Activated CD8-positive, alpha-beta memory T cell treated with anti-CD3 and anti-CD28 coated beads, Interleukin-2, amount 50 U/mL, for 24 hours (primary cell): ENCODE measurements around the gene SLC26A8.
"Not testable (repeated sequence)": the region's sequence is repeated elsewhere in the genome, so short reads cannot be mapped to it uniquely, and the experiment has no call there.

Experiments
- DNase-seq: peaks from one replicate; pipeline ENCODE4 v3.0.0-alpha.2; 2020; ENCODE audit errors: extremely low read depth

SLC26A8 gene

DNA sequence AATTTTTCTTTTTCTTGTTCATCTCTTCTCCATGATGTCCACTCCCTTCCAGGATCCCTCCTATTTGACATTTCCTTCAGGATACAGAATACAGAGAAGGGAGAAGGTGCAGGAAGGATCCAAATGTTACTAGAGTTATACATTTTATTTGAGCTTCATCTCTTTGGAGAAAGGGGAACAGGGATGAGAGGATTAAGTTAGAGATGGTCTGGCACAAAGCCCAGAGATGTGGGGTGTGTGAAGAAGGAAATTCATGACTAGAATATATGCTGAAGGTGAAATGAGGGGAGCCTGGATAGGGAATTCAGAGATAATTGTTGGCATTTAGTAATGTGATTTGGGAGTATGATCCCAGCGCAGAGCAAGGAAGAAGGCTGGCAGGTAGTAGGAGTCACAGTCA, 81.1 kb downstream of the SLC26A8 start:
- no peak for DNase-seq

- DNase-seq = no peak
Measured at GRCh38 chr6:35942355-35942754, 82.1 kb downstream of the SLC26A8 start.

GRCh38 chr6:35941170-35941569, 83.3 kb downstream of the SLC26A8 start:
- DNase-seq = not testable (repeated sequence)

DNA sequence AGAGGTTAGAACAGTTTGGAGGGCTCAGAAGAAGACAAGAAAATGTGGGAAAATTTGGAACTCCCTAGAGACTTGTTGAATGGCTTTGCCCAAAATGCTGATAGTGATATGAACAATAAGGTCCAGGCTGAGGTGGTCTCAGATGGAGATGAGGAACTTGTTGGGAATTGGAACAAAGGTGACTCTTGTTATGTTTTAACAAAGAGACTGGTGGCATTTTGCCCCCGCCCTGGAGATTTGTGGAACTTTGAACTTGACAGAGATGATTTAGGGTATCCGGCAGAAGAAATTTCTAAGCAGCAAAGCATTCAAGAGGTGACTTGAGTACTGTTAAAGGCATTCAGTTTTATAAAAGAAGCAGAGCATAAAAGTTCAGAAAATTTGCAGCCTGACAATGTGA, 84.4 kb downstream of the SLC26A8 start:
- DNase-seq = not testable (repeated sequence)

DNA sequence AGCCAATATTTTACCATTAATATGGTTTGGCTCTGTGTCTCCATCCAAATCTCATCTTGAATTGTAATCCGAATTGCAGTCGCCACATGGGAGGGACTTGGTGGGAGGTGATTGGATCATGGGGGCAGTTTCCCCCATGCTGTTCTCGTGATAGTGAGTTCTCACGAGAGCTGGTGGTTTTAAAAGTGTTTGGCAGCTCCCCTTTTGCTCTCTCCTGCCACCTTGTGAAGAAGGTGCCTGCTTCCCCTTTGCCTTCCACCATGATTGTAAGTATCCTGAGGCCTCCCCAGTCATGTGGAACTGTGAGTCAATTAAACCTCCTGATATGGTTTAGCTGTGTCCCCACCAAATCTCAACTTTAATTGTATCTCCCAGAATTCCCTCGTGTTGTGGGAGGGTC, 85.2 kb downstream of the SLC26A8 start:
- DNase-seq = not testable (repeated sequence)

DNA sequence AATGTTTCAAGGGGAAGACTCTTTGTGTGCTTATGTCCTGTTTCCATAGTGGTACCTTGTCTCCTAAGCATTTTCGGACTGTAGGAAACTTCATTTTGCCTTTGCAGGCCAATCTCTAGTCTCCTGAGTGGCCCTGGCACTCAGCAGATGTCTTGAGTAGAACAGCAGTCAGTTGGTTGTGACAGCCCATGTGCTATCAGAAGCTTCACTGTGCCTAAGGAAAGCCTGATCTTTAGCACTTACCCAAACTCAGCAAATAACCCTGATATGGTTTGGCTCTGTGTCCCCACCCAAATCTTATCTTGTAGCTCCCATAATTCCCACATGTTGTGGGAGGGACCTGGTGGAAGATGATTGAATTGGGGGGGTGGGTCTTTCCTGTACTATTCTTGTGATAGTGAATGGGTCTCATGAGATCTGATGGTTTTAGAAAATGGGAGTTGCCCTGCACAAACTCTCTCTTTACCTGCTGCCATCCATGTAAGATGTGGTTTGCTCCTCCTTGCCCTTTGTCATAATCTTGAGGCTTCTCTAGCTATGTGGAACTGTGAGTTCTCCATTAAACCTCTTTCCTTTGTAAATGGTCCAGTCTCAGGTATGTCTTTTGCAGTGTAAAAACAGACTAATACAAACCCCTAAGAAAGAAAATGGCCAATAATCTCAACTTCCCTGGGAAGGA, 87.6 kb downstream of the SLC26A8 start:
- no peak for DNase-seq

- DNase-seq = no peak
Measured at GRCh38 chr6:35935469-35935868, 89.0 kb downstream of the SLC26A8 start.

DNA sequence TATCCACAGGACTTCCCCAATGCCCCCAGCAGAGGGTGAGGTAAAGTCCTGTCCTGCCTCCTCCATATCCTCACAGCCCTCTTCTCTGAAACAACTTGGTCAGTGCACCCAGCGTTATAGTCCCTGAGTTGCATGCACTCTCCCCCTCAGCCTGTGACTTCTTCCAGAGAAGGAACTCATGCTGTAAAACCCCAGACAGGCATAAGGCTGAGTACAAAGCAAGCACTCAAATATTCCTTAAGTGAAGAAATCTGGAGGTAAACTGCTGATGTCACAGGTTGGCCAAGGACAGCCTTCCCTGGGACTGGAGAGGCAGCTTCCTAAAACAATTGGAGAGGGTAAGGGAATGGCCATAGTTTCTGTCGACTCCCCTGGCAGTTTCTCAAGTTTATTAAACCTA, 90.6 kb downstream of the SLC26A8 start:
- no peak for DNase-seq

DNA sequence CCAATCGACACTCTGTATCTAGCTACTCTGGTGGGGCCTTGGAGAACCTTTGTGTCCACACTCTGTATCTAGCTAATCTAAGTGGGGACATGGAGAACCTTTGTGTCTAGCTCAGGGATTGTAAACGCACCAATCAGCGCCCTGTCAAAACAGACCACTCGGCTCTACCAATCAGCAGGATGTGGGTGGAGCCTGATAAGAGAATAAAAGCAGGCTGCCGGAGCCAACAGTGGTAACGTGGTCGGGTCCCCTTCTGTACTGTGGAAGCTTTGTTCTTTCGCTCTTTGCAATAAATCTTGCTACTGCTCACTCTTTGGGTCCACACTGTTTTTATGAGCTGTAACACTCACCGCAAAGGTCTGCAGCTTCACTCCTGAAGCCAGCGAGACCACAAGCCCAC, 92.6 kb downstream of the SLC26A8 start:
- not testable (repeated sequence) for DNase-seq

DNA sequence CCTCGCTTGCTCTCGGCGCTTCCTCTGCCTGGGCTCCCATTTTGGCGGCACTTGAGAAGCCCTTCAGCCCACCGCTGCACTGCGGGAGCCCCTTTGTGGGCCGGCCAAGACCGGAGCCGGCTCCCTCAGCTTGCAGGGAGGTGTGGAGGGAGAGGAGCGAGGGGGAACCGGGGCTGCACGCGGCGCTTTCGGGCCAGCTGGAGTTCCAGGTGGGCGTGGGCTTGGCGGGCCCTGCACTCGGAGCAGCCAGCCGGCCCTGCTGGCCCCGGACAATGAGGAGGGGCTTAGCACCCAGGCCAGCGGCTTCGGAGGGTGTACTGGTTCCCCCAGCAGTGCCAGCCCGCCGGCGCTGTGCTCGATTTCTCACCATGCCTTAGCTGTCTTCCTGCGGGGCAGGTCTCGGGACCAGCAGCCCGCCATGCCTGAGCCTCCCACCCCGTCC, 93.3 kb downstream of the SLC26A8 start:
- DNase-seq = no peak

DNA sequence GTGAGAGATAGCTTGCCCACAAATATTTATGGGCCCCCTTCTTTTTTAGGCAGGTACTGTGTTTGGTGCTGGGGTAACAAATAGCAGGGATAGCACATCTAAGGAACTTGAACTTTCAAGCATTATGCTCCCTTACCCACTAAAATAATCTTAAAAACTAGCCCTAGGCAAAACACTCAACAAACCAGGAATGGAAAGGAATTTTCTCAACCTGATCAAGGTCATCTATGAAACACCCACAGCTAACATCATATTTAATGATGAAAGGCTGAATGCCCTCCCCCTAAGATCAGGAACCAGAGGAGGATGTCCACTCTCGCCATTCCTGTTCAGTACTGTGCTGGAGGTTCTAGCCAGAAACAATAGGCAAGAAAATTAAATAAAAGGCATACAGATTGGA, 94.8 kb downstream of the SLC26A8 start:
- DNase-seq = no peak

- no peak for DNase-seq
Measured at GRCh38 chr6:35926509-35927215, 97.8 kb downstream of the SLC26A8 start.

DNA sequence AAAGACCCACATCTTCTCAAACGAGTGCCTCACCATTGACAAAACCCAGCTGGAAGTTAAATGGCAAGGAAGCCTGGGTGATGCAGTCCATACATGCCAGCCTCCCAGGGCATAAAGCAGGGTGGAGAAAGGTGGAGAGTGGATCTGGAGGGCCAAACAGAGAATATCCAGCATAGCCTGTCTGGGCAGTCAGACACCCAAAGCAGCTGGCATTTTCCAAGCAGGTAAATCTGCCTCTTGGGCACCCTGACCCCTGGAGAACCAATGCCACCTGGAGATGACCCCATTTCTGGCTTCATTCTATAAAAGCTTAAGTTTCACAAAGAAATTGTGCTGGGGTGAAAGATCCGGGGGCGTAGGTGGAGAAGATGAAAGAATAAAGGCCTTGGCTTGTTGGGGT, 98.5 kb downstream of the SLC26A8 start:
- no peak for DNase-seq

DNA sequence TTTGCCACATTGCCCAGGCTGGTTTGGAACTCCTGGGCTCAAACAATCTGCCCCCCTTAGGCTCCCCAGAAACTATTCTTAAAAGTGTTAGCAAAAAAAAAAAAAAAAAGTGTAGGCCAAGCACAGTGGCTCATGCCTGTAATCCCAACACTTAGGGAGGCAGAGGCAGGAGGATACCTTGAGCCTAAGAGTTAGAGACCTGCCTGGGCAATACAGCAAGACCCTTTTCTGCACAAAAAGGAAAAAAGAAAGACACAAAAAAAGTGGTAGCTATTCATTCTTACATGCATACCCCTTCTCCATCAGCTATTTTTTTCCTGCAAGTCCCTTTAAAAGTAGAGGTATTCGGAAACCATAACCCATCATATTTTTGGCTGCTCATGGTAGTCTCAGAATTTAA, 100.3 kb downstream of the SLC26A8 start:
- DNase-seq = no peak

DNA sequence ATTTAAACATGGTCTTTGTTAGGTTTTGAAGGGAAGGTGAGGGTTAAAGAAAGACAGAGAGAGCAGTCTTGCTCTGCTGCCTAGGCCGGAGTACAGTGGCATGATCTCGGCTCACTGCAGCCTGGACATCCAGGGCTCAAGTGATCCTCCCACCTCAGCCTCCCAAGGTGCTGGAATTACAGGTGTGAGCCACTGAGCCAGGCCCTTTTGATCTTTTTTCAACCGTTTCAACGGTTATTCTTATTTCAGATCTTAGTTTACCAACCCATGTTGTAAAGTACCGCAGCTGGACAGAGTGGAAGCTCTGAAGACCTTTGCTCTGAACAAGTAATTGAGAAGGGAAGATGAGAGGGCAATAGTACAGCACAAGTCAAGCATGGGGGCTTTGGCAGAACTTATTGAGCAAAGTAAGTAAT, 102.3 kb downstream of the SLC26A8 start:
- DNase-seq = no peak

GRCh38 chr6:35920793-35921732, 103.4 kb downstream of the SLC26A8 start, which contains the start of gene SRPK1:
Gene SRPK1 (minus strand): TSS chr6:35921098. CDS start chr6:35921056, 42 bp downstream.
- peak; percentile 70 for DNase-seq

DNA sequence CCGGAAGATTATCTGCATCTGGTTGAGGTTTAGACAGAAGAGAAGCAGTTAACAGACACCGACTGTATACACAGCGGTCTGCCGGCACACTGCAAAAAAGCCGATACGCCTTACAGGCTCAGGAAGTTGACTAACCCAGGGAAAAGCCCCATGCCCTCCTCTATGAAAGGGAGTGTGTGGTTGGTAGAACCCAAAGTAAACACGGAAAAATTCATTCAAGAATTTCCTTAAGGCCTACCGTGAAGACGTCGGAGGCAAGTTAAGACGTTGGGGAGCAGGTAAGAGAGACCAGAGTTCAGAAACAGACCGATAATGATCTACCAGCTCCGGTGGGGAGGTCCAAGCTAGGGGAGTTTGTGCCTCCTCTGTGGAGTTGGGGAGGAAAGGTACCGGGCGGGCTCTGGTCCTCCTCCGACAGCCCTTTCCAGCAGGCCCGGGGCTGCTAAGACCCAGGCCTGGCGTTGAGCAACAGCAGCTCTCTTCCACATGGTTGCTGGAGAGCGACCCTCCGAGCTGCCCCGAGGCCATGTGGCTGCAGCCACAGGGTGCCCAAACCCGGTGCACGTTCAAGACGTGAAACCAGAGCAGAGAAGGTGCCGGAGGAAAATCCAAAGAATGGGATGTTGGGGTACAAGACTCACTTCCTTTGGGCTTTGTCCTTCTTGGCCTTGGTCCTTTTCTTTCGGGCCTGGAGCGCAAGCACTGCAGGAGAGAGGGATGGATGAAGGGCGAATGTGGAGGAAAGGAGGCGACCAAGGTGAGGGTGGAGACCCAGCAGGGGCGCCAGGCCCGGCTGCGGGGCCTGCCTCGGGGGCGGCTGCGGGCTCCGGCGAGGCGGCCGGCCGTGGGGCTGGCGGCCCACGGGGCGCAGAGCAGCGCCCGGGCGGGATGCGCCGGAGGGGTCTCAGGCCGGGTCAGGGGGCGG, 104.4 kb downstream of the SLC26A8 start:
- DNase-seq = no peak

DNA sequence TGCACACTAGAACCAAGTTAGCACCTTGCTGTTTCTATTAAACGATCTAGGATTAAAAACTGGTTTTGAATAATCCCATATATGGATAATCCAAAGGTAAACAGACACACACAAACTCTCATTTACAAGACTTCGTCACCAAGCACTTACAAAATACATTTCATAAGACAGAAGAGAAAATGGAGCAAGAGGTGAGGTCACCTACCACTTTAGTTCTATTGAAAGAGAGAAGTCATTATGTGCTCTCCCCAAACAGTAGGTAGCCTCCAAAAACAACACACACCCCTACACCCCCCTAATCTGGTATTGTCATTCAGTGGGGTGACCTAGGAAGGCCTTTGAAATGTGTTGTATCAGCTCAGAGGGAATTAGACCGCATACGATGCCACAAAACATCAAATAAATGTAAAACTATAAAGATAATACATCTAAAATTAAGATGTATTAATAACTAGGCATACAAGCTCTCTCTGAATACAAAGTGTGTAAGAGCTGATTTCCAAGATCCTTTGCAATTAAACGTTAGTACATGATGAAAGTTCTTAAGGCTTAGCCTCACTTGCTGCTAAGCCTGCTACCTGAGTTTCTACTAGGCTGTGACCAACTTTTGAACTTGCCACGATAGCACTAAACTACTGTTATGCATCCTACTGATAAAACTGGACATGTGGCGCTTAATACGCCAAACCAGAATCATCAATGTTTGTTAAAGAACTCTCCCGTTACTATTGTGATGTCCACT, 105.2 kb downstream of the SLC26A8 start:
- DNase-seq = no peak

- not testable (repeated sequence) for DNase-seq
Measured at GRCh38 chr6:35916893-35917292, 107.5 kb downstream of the SLC26A8 start.

- DNase-seq = no peak
Measured at GRCh38 chr6:35916056-35916455, 108.4 kb downstream of the SLC26A8 start.
